Vagina (tissue), 2 donors: Measurements from ENCODE around the gene CNEP1R1.

ENCODE experiments used
- POLR2A ChIP-seq, 2 donors: fragments of 450-650 bp; IDR thresholded peaks; one replicate each; pipeline ENCODE4 v1.6.1; 2017; ENCODE audit warnings: antibody characterized with exemption in 2 of 2, mild to moderate bottlenecking in 2 of 2, moderate library complexity in 2 of 2
- POLR2AphosphoS5 ChIP-seq, 2 donors: sonication (generic); formaldehyde crosslinking; IDR thresholded peaks; one replicate each; pipeline ENCODE4 v1.9.0; 2017; ENCODE audit warnings: antibody characterized with exemption in 2 of 2, mild to moderate bottlenecking in 2 of 2, low read depth in 1 of 2; ENCODE audit not compliant: insufficient read depth in 1 of 2
- TF ChIP-seq, protein P1 (sequence below), 3 experiments: fragments of 450-650 bp in 2 of 3; fragments of 200-600 bp in 1 of 3; sonication (generic) in 1 of 3; IDR thresholded peaks; one replicate each; pipeline ENCODE4 v1.5.1; 2017 to 2019; ENCODE audit warnings: antibody characterized with exemption in 3 of 3, mild to moderate bottlenecking in 2 of 3, moderate library complexity in 2 of 3

DNA sequence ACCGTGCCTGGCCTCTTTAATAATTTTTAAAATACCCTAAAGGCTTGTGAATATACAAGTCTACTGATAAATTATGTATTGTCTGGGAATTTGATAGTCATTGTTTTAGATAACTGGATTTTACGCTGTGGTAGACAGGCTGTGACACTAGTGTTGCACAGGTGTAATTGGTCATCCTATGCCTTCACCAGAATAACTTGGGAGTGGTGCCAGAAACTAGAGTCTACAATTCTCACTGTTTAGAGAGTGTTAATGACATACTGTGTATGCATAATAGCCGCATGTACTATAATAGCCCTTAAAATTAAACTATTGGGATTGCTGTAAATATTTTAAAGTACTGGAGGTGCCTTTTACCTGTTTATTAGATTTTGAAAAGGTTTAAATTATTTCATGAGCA is 11.4 kb downstream of the CNEP1R1 start:
- TF ChIP-seq, protein P1, sequence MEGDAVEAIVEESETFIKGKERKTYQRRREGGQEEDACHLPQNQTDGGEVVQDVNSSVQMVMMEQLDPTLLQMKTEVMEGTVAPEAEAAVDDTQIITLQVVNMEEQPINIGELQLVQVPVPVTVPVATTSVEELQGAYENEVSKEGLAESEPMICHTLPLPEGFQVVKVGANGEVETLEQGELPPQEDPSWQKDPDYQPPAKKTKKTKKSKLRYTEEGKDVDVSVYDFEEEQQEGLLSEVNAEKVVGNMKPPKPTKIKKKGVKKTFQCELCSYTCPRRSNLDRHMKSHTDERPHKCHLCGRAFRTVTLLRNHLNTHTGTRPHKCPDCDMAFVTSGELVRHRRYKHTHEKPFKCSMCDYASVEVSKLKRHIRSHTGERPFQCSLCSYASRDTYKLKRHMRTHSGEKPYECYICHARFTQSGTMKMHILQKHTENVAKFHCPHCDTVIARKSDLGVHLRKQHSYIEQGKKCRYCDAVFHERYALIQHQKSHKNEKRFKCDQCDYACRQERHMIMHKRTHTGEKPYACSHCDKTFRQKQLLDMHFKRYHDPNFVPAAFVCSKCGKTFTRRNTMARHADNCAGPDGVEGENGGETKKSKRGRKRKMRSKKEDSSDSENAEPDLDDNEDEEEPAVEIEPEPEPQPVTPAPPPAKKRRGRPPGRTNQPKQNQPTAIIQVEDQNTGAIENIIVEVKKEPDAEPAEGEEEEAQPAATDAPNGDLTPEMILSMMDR (IDR thresholded peaks at IDR 0.05), result no peak
- no peak for TF ChIP-seq POLR2A (IDR thresholded peaks at IDR 0.05)
- TF ChIP-seq POLR2AphosphoS5 (IDR thresholded peaks at IDR 0.05; ENCODE audit: insufficient read depth in 1 of 2, low read depth in 1 of 2), result no peak
